HEK293 (cell line): ENCODE data around the gene SFSWAP.

ENCODE experiments used
- CTCF ChIA-PET: fragments of 350-600 bp; formaldehyde crosslinking; extraction: SDS; loops from one replicate; lab custom pipeline; 2021; ENCODE audit warnings: antibody characterized with exemption; lab: Yijun Ruan, JAX
- POLR2A ChIA-PET: fragments of 300-600 bp; formaldehyde crosslinking; extraction: SDS; loops from one replicate; lab custom pipeline; 2020; ENCODE audit warnings: antibody characterized with exemption, inconsistent platforms; lab: Yijun Ruan, JAX
- H3K27ac ChIP-seq: fragments of 200-500 bp; sonication (Bioruptor generic); 2 replicates; pipeline ENCODE4 v1.5.1; 2014; ENCODE audit warnings: low read depth, low read length, control low read depth, inconsistent platforms; ENCODE audit errors: extremely low read depth
- H3K36me3 ChIP-seq, 2 experiments: fragments of 200-500 bp in 1 of 2; sonication (Bioruptor generic) in 1 of 2; 1 replicate in 1 of 2; 2 replicates in 1 of 2; pipeline ENCODE4 v1.5.1; 2014 to 2017; ENCODE audit warnings: inconsistent platforms in 2 of 2, low read length in 2 of 2; ENCODE audit not compliant: control insufficient read depth in 2 of 2, insufficient read depth in 1 of 2
- H3K4me1 ChIP-seq: fragments of 200-500 bp; sonication (Bioruptor generic); 2 replicates; pipeline ENCODE4 v1.5.1; 2014; ENCODE audit warnings: mild to moderate bottlenecking, low read length, inconsistent platforms; ENCODE audit not compliant: control insufficient read depth, insufficient read depth
- H3K4me3 ChIP-seq: 2 replicates; pipeline ENCODE4 v1.5.1; 2011; ENCODE audit warnings: low read depth, mild to moderate bottlenecking, control low read depth, low read length, moderate library complexity
- H3K9me3 ChIP-seq: fragments of 200-500 bp; sonication (Bioruptor generic); 2 replicates; pipeline ENCODE4 v1.5.1; 2014; ENCODE audit warnings: low read depth, low read length, inconsistent platforms; ENCODE audit not compliant: control insufficient read depth, insufficient read depth
- GFI1B ChIP-seq: fragments of 450-650 bp; formaldehyde crosslinking; IDR thresholded peaks from 2 replicates; pipeline ENCODE4 v1.5.1; 2016; ENCODE audit warnings: missing biosample characterization, missing genetic modification characterization
- GLI4 ChIP-seq: fragments of 450-650 bp; formaldehyde crosslinking; IDR thresholded peaks from 2 replicates; pipeline ENCODE4 v1.5.1; 2016; ENCODE audit warnings: missing biosample characterization, missing genetic modification characterization
- HOXD13 ChIP-seq: sonication (generic); formaldehyde crosslinking; IDR thresholded peaks from 2 replicates; pipeline ENCODE4 v1.8.0; 2022; ENCODE audit warnings: missing genetic modification reagents, borderline replicate concordance
- PBX3 ChIP-seq: sonication (generic); formaldehyde crosslinking; IDR thresholded peaks from 2 replicates; pipeline ENCODE4 v1.8.1; 2022; ENCODE audit warnings: mild to moderate bottlenecking, moderate library complexity, missing genetic modification reagents
- TCF7L2 ChIP-seq: IDR thresholded peaks from 2 replicates; pipeline ENCODE4 v1.6.1; 2011; ENCODE audit warnings: low read depth, mild to moderate bottlenecking, inconsistent platforms, low read length, moderate library complexity, borderline replicate concordance
- ZBTB7A ChIP-seq: fragments of 450-650 bp; formaldehyde crosslinking; IDR thresholded peaks from 2 replicates; pipeline ENCODE4 v1.5.1; 2016; ENCODE audit warnings: low read depth, missing biosample characterization, missing genetic modification characterization
- ZBTB8A ChIP-seq: fragments of 450-650 bp; formaldehyde crosslinking; IDR thresholded peaks from 2 replicates; pipeline ENCODE4 v1.5.1; 2016; ENCODE audit warnings: missing biosample characterization, missing genetic modification characterization
- ZFHX2 ChIP-seq: fragments of 450-650 bp; formaldehyde crosslinking; conservative IDR thresholded peaks from 2 replicates; pipeline ENCODE4 v1.5.1; 2016; ENCODE audit warnings: missing biosample characterization, missing genetic modification characterization
- ZNF169 ChIP-seq: fragments of 450-650 bp; formaldehyde crosslinking; IDR thresholded peaks from 2 replicates; pipeline ENCODE4 v1.5.1; 2016; ENCODE audit warnings: missing biosample characterization, missing genetic modification characterization
- ZNF24 ChIP-seq: fragments of 450-650 bp; formaldehyde crosslinking; IDR thresholded peaks from 2 replicates; pipeline ENCODE4 v1.5.1; 2016; ENCODE audit warnings: missing biosample characterization, missing genetic modification characterization
- ZNF248 ChIP-seq: fragments of 450-650 bp; formaldehyde crosslinking; IDR thresholded peaks from 2 replicates; pipeline ENCODE4 v1.5.1; 2017; ENCODE audit warnings: missing biosample characterization, missing genetic modification characterization
- ZNF335 ChIP-seq: fragments of 450-650 bp; formaldehyde crosslinking; conservative IDR thresholded peaks from 2 replicates; pipeline ENCODE4 v1.5.1; 2016; ENCODE audit warnings: missing biosample characterization, missing genetic modification characterization
- ZNF366 ChIP-seq: fragments of 450-650 bp; formaldehyde crosslinking; conservative IDR thresholded peaks from 2 replicates; pipeline ENCODE4 v1.5.1; 2016; ENCODE audit warnings: missing biosample characterization, missing genetic modification characterization
- ZNF423 ChIP-seq: fragments of 450-650 bp; formaldehyde crosslinking; IDR thresholded peaks from 2 replicates; pipeline ENCODE4 v1.5.1; 2016; ENCODE audit warnings: missing biosample characterization, missing genetic modification characterization
- ZNF433 ChIP-seq: fragments of 450-650 bp; formaldehyde crosslinking; IDR thresholded peaks from 2 replicates; pipeline ENCODE4 v1.5.1; 2016; ENCODE audit warnings: missing biosample characterization, missing genetic modification characterization, low read depth
- ZNF510 ChIP-seq: fragments of 450-650 bp; formaldehyde crosslinking; IDR thresholded peaks from 2 replicates; pipeline ENCODE4 v1.5.1; 2018; ENCODE audit warnings: mild to moderate bottlenecking, missing genetic modification characterization, missing biosample characterization; ENCODE audit not compliant: insufficient replicate concordance
- ZNF529 ChIP-seq: fragments of 450-650 bp; formaldehyde crosslinking; IDR thresholded peaks from 2 replicates; pipeline ENCODE4 v1.5.1; 2017; ENCODE audit warnings: missing genetic modification characterization, missing biosample characterization; ENCODE audit not compliant: insufficient replicate concordance
- ZNF544 ChIP-seq: fragments of 450-650 bp; formaldehyde crosslinking; IDR thresholded peaks from 2 replicates; pipeline ENCODE4 v1.5.0; 2017; ENCODE audit warnings: missing biosample characterization, missing genetic modification characterization
- ZNF555 ChIP-seq: fragments of 450-650 bp; formaldehyde crosslinking; conservative IDR thresholded peaks from 2 replicates; pipeline ENCODE4 v1.5.1; 2017; ENCODE audit warnings: missing biosample characterization, mild to moderate bottlenecking, missing genetic modification characterization, inconsistent platforms
- ZNF677 ChIP-seq: fragments of 450-650 bp; IDR thresholded peaks from 2 replicates; pipeline ENCODE4 v1.5.0; 2018; ENCODE audit warnings: missing biosample characterization, mild to moderate bottlenecking, missing genetic modification characterization, moderate library complexity
- ZSCAN4 ChIP-seq: fragments of 450-650 bp; formaldehyde crosslinking; IDR thresholded peaks from 2 replicates; pipeline ENCODE4 v1.5.1; 2017; ENCODE audit warnings: missing biosample characterization, missing genetic modification characterization
- TF ChIP-seq, protein P1 (sequence below): fragments of 450-650 bp; formaldehyde crosslinking; IDR thresholded peaks from 2 replicates; pipeline ENCODE4 v1.5.1; 2016; ENCODE audit warnings: missing biosample characterization, missing genetic modification characterization
- TF ChIP-seq, protein P2 (sequence below): fragments of 450-650 bp; formaldehyde crosslinking; IDR thresholded peaks from 2 replicates; pipeline ENCODE4 v1.5.1; 2016; ENCODE audit warnings: missing biosample characterization, missing genetic modification characterization
- TF ChIP-seq, protein P3 (sequence below): fragments of 450-650 bp; formaldehyde crosslinking; IDR thresholded peaks from 2 replicates; pipeline ENCODE4 v1.5.1; 2016; ENCODE audit warnings: missing biosample characterization, missing genetic modification characterization

The SFSWAP gene

GRCh38 chr12:131735476-131736445 is 24.9 kb downstream of the SFSWAP start (continued):
- TF ChIP-seq ZSCAN4 (tag by site-specific recombination) (no peak), ZNF555 (tag by site-specific recombination) (no peak), ZNF423 (no peak), ZNF366 (tag by site-specific recombination) (no peak), ZNF335 (tag by site-specific recombination) (no peak), ZNF169 (tag by site-specific recombination) (no peak)
- TF ChIP-seq, protein P1, sequence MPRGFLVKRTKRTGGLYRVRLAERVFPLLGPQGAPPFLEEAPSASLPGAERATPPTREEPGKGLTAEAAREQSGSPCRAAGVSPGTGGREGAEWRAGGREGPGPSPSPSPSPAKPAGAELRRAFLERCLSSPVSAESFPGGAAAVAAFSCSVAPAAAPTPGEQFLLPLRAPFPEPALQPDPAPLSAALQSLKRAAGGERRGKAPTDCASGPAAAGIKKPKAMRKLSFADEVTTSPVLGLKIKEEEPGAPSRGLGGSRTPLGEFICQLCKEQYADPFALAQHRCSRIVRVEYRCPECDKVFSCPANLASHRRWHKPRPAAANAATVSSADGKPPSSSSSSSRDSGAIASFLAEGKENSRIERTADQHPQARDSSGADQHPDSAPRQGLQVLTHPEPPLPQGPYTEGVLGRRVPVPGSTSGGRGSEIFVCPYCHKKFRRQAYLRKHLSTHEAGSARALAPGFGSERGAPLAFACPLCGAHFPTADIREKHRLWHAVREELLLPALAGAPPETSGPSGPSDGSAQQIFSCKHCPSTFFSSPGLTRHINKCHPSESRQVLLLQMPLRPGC (tag by site-specific recombination), result no peak

DNA sequence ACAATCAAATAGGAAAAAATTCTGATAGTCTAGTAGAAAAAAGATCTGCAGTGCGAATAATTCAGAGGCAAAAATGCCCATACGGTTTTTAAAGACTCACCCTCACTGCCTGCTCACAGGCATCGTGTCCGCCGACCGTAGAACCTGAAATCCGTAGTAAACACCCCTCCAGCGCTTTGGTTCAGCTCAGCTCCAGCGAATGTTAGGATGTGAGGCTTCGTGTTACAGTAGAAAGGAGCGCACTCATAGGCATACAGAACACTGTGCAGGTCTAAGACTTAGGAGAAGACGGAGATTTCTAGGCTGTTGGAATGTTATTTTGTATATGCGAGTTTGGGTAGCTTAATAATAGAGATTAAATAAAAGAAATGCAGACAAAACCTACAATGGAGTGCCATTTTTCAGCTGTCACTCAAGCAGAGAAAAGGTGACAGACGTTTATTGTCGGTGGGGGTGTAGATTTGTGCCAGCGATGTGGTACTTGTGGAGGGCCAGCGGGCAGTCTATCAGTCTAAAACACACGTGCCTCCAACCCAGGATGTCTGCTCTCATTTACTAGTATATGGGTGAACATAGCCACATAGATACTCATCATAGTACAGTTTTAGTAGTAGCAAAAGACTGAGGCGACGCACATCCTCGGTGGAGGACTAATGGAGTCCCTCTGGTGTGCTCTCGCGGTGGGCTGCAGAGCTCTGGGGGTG is 25.7 kb downstream of the SFSWAP start:
- Histone ChIP-seq H3K27ac (0 out of 2 replicates have a peak overlapping the region, but pooled peaks have one; percentile 9), H3K4me3 (no peak overlapping the region), H3K4me1 (0 out of 2 replicates have a peak, but pooled peaks cover 4% of the 10 kb centered on the region), H3K36me3 (peaks cover 28 to 69% of the 10 kb centered on the region in 2 experiments), H3K9me3 (no peaks in the 10 kb centered on the region)
- CTCF ChIA-PET, result interaction anchor here (0.5 to 1.3 kb wide), 6 partner anchors 9 to 599 kb away, joined by 3 to 5 read pairs (median 4); no protein-coding TSS in a partner anchor
- POLR2A ChIA-PET, result no interaction called here
- no peak for TF ChIP-seq ZNF24 (tag by site-specific recombination)
- TF ChIP-seq, protein P2, sequence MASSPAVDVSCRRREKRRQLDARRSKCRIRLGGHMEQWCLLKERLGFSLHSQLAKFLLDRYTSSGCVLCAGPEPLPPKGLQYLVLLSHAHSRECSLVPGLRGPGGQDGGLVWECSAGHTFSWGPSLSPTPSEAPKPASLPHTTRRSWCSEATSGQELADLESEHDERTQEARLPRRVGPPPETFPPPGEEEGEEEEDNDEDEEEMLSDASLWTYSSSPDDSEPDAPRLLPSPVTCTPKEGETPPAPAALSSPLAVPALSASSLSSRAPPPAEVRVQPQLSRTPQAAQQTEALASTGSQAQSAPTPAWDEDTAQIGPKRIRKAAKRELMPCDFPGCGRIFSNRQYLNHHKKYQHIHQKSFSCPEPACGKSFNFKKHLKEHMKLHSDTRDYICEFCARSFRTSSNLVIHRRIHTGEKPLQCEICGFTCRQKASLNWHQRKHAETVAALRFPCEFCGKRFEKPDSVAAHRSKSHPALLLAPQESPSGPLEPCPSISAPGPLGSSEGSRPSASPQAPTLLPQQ, result no peak
- TF ChIP-seq GLI4 (tag by site-specific recombination), result no peak
- no peak for TF ChIP-seq ZNF529
- no peak for TF ChIP-seq ZBTB8A
- TF ChIP-seq ZNF433 (tag by site-specific recombination), result no peak
- TF ChIP-seq ZBTB7A (tag by site-specific recombination), result no peak
- TF ChIP-seq, protein P3, sequence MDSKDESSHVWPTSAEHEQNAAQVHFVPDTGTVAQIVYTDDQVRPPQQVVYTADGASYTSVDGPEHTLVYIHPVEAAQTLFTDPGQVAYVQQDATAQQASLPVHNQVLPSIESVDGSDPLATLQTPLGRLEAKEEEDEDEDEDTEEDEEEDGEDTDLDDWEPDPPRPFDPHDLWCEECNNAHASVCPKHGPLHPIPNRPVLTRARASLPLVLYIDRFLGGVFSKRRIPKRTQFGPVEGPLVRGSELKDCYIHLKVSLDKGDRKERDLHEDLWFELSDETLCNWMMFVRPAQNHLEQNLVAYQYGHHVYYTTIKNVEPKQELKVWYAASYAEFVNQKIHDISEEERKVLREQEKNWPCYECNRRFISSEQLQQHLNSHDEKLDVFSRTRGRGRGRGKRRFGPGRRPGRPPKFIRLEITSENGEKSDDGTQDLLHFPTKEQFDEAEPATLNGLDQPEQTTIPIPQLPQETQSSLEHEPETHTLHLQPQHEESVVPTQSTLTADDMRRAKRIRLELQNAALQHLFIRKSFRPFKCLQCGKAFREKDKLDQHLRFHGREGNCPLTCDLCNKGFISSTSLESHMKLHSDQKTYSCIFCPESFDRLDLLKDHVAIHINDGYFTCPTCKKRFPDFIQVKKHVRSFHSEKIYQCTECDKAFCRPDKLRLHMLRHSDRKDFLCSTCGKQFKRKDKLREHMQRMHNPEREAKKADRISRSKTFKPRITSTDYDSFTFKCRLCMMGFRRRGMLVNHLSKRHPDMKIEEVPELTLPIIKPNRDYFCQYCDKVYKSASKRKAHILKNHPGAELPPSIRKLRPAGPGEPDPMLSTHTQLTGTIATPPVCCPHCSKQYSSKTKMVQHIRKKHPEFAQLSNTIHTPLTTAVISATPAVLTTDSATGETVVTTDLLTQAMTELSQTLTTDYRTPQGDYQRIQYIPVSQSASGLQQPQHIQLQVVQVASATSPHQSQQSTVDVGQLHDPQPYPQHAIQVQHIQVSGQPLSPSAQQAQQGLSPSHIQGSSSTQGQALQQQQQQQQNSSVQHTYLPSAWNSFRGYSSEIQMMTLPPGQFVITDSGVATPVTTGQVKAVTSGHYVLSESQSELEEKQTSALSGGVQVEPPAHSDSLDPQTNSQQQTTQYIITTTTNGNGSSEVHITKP, result no peak
- no peak for TF ChIP-seq ZNF544
- TF ChIP-seq ZNF510 (tag by site-specific recombination), result no peak
- TF ChIP-seq TCF7L2, result no peak
- no peak for TF ChIP-seq ZNF248
- no peak for TF ChIP-seq GFI1B (tag by site-specific recombination)
- no peak for TF ChIP-seq ZNF677
- no peak for TF ChIP-seq ZFHX2 (tag by site-specific recombination)
- no peak for TF ChIP-seq PBX3 (CRISPR knock-in tag)
- TF ChIP-seq HOXD13 (CRISPR knock-in tag), result no peak
